Measurements from ENCODE around the gene TLN1.

GRCh38 chr9:35657546-35658136 is 74.4 kb downstream of the TLN1 start, which contains the start of gene RMRP:
- TF ChIP-seq NR2C2 (CRISPR knock-in tag; IDR thresholded peaks at IDR 0.05), result peak; percentile 44; the same call in 1 of the 2 replicates
- TF ChIP-seq, protein P1, sequence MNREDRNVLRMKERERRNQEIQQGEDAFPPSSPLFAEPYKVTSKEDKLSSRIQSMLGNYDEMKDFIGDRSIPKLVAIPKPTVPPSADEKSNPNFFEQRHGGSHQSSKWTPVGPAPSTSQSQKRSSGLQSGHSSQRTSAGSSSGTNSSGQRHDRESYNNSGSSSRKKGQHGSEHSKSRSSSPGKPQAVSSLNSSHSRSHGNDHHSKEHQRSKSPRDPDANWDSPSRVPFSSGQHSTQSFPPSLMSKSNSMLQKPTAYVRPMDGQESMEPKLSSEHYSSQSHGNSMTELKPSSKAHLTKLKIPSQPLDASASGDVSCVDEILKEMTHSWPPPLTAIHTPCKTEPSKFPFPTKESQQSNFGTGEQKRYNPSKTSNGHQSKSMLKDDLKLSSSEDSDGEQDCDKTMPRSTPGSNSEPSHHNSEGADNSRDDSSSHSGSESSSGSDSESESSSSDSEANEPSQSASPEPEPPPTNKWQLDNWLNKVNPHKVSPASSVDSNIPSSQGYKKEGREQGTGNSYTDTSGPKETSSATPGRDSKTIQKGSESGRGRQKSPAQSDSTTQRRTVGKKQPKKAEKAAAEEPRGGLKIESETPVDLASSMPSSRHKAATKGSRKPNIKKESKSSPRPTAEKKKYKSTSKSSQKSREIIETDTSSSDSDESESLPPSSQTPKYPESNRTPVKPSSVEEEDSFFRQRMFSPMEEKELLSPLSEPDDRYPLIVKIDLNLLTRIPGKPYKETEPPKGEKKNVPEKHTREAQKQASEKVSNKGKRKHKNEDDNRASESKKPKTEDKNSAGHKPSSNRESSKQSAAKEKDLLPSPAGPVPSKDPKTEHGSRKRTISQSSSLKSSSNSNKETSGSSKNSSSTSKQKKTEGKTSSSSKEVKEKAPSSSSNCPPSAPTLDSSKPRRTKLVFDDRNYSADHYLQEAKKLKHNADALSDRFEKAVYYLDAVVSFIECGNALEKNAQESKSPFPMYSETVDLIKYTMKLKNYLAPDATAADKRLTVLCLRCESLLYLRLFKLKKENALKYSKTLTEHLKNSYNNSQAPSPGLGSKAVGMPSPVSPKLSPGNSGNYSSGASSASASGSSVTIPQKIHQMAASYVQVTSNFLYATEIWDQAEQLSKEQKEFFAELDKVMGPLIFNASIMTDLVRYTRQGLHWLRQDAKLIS (CRISPR knock-in tag; IDR thresholded peaks at IDR 0.05; ENCODE audit: borderline replicate concordance), result 0 out of 2 replicates have a peak, but pooled peaks have one; percentile 65
- TF ChIP-seq NR1H2 (CRISPR knock-in tag; IDR thresholded peaks at IDR 0.05), result no peak
- no peak for TF ChIP-seq TCF7 (CRISPR knock-in tag; IDR thresholded peaks at IDR 0.05; ENCODE audit: low read depth)
- 0 out of 2 replicates have a peak, but pooled peaks have one; percentile 25 for TF ChIP-seq ZNF121 (CRISPR knock-in tag; IDR thresholded peaks at IDR 0.05)
- TF ChIP-seq CTCF (IDR thresholded peaks at IDR 0.05), result no peak
- peak; percentile 86; the same call in 1 of the 2 replicates for TF ChIP-seq FOXP1 (CRISPR knock-in tag; IDR thresholded peaks at IDR 0.05; ENCODE audit: borderline replicate concordance)
- peak; percentile 89 for TF ChIP-seq FOXK1 (CRISPR knock-in tag; IDR thresholded peaks at IDR 0.05)
- TF ChIP-seq, protein P2, sequence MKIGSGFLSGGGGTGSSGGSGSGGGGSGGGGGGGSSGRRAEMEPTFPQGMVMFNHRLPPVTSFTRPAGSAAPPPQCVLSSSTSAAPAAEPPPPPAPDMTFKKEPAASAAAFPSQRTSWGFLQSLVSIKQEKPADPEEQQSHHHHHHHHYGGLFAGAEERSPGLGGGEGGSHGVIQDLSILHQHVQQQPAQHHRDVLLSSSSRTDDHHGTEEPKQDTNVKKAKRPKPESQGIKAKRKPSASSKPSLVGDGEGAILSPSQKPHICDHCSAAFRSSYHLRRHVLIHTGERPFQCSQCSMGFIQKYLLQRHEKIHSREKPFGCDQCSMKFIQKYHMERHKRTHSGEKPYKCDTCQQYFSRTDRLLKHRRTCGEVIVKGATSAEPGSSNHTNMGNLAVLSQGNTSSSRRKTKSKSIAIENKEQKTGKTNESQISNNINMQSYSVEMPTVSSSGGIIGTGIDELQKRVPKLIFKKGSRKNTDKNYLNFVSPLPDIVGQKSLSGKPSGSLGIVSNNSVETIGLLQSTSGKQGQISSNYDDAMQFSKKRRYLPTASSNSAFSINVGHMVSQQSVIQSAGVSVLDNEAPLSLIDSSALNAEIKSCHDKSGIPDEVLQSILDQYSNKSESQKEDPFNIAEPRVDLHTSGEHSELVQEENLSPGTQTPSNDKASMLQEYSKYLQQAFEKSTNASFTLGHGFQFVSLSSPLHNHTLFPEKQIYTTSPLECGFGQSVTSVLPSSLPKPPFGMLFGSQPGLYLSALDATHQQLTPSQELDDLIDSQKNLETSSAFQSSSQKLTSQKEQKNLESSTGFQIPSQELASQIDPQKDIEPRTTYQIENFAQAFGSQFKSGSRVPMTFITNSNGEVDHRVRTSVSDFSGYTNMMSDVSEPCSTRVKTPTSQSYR (CRISPR knock-in tag; IDR thresholded peaks at IDR 0.05), result peak; percentile 79

All from WTC11 (cell line).